ENCODE data around the gene ATP5PO.
A peak's percentile ranks its signal among the peaks of the same experiment; 100 is the strongest.
"Not testable (repeated sequence)": the region's sequence is repeated elsewhere in the genome, so short reads cannot be mapped to it uniquely, and the experiment has no call there.

ATP5PO gene

DNA sequence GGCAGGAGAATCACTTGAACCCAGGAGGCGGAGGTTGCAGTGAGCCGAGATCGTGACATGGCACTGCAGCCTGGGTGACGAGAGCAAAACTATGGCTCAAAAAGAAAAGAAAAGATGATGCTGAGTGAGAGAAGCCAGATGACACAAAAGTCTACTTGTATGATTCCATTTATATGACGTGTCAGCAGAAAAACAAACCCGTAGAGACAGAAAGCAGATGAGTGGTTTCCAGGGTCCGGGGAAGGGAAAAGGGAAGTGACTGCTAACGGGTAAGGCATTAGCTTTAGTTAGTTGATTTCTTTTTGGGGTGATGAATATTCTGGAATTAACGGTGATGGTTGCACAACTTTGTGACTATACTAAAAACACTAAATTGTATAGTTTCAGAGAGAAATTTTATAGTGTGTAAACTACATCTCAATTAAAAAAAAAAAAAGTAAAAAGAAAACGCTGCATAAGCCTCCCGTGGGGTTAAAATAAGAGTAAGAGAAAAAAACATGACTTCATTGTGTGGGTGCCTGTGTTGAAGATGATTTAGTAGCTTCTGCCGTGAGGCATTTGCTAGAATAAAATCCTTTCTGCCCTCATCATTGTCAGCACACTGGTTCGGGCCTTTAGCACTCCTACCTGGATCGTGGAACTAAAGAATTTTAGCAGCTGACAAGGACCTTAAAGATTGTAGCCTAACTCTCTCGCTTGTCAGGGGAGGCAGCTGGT, 24.7 kb upstream of the ATP5PO start:
- DNase-seq = no peak

GRCh38 chr21:33939226-33939625, 23.6 kb upstream of the ATP5PO start:
- no peak for DNase-seq

DNA sequence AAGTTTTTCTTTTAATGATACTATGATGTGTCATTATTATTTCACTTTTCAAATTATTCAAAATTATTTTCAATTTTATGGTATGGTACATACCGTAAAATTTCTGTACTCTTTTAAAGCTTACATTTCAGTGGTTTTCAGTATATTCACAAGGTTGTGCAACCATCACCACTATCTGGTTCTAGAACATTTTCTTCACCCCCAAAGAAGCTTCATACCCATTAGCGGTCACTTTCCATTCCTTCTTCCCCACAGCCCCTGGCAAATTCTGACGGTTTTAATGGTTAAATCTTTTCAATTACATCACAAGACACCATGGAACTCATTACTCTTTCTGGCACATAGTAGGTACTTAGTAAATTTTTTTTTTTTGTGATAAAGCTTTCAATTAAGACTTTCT, 22.8 kb upstream of the ATP5PO start:
- no peak for DNase-seq

GRCh38 chr21:33937931-33938339, 22.3 kb upstream of the ATP5PO start:
- no peak for DNase-seq

- no peak for DNase-seq
These were observed 21.5 kb upstream of the ATP5PO start for GRCh38 chr21:33937146-33937545.

DNA sequence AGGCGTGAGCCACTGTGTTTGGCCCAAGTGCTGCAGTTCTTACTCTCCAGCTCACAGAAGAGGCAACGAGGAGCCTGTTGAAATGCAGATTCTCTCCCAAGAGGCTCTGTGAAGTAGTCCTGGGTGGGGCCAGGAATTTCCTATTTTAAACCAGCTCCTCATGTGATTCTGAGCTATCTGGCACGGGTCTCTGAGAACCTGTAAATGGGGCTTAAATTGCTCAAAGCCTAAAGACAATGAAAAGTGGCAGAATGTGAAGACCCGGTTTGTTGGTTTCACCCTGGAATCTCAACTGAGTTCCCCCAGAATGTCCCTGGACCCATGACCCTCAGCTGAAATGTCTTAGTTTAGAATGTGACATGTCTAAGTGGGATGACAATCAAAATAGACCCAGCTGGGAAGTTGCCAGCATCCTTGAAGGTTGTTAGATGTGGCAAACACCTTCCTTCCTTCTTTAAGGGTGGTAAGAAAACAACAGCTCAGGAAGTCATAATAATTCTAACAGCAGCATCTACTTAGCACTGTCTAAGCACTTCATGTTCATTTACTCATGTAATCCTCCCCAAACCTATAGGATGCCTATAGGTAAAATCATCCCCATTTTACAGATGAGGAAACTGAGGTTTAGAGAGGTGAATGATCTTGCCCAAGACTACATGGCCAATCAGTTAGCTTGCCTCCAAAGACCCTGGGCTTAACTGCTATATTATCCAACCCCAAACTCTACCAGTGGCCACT, 20.9 kb upstream of the ATP5PO start:
- DNase-seq = no peak

DNA sequence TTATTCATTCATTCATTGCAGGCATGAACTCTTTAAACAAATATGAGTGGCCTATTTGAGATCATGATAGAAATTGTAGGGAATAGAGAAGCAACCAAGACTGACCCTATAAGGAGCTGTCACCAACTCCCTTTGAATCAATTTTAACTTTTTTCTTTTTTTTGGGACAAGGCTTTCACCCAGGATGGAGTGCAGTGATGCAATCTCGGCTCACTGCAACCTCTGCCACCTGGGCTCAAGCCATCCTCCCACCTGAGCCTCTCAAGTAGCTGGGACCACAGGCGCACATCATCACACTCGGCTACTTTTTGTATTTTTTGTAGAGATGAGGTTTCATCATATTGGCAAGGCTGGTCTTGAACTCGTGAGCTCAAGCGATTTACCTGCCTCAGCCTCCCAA, 17.1 kb upstream of the ATP5PO start:
- no peak for DNase-seq

DNA sequence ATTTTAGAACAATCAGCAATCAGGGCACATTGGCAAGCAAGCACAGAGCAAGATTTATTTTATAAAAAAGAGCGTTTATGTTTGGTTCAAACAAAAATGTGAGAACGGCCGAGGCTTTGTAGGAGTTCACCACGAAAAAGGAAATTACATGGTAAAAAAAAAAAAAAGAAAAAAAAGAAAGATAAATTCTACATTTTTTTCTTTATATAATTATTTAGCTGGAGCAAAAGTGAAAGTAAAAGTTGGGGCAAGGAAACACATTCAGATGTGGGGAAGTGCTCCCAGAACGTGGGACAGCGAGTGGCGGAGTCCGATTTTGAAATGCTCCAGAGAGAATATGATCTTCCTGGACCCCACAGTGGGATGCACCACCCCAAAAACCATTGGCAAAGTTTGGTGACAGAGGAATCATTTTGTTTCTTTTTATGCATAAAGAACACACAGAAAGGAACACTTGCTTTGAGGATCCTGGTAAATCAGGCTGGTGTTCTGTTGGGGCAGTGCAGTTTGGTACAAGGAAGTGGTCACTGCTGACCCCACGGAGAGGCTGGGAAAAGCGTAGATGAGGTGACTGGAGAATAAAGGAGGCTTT, 16.3 kb upstream of the ATP5PO start:
- DNase-seq = no peak

- DNase-seq = peak; percentile 50
These were observed 15.6 kb upstream of the ATP5PO start for GRCh38 chr21:33931052-33931798.

DNA sequence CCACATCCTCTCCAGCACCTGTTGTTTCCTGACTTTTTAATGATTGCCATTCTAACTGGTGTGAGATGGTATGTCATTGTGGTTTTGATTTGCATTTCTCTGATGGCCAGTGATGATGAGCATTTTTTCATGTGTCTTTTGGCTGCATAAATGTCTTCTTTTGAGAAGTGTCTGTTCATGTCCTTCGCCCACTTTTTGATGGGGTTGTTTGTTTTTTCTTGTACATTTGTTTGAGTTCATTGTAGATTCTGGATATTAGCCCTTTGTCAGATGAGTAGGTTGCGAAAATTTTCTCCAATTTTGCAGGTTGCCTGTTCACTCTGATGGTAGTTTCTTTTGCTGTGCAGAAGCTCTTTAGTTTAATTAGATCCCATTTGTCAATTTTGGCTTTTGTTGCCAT, 10.6 kb upstream of the ATP5PO start:
- DNase-seq = not testable (repeated sequence)

DNA sequence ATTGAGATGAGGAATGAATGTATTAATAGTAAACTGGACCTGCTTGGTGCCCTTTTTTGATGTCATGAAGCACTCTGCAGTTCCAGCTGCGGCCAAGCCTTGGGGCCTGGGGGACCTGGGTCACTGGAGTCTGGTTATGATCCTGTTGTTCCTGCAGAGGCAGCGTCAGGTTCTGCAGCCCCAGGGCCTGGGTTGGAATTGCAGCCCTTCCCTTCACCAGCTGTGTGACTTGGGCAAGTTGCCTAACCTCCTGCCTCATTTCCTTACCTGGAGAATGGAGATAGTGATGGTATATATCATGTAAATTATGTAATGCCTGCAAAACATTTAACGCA, 9.1 kb upstream of the ATP5PO start:
- DNase-seq = no peak

- peak; percentile 92 for DNase-seq
These were observed 8.6 kb upstream of the ATP5PO start for GRCh38 chr21:33924079-33924765.

DNA sequence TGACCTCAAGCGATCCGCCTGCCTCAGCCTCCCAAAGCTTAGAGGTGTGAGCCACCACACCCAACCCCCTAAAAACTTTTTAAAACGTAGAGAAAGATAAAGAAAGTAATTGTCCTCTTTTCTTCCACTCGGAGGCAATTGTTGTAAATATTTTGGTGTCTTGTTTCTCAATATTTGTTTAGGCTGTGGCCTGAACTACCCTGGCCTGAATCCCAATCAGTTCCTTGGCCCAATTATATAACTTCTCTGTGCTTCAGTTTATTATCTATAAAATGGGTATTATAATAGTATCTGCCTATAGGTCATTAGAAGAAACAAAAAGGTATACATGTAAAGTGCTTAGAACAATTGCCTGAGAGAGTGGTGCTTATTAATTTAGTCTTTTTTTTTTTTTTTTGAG, 1.8 kb upstream of the ATP5PO start:
- DNase-seq = no peak

DNA sequence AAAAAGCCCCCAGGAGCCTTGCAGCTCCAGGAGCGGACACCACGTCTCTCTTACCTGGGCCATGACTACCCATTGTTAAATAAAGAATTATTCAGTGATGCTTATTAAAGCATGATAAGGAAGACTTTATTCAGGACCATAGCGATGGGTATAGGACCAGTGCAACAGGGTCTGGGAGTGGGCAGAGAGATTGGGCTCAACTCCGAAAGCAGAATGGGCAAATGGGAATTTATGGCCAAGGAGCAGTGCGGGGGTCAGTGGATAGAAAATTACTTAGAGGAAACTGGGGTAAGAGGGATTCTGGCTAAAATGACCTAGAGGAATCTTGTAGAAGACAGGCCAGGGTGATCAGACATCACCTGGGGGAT, 580 bp upstream of the ATP5PO start:
- no peak for DNase-seq

GRCh38 chr21:33914188-33914587, 1.4 kb downstream of the ATP5PO start:
- DNase-seq = no peak

DNA sequence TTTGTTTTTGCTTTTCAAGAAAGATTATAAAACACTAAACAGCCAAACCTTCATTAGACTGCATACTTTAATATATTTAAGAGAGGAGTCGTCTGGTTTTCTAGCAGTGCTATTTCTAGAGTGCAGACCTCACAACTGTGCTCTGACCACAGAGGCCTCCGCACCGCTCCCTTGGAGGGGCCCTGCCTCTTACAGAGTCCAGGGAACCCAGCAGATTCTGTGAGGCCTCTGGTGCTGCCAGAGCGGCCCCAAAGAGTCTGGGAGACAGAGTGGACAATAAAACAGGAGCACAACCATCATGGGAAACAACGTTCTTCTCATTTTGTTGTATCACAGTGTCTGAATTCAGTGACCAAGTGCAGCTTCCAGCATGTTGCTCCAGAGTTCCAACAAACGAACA, 5.8 kb downstream of the ATP5PO start:
- DNase-seq = no peak

- no peak for DNase-seq
These were observed 6.8 kb downstream of the ATP5PO start for GRCh38 chr21:33908760-33909159.

- no peak for DNase-seq
These were observed 11.6 kb downstream of the ATP5PO start for GRCh38 chr21:33904041-33904440.

- DNase-seq = no peak
These were observed 13.3 kb downstream of the ATP5PO start for GRCh38 chr21:33902349-33902748.

DNA sequence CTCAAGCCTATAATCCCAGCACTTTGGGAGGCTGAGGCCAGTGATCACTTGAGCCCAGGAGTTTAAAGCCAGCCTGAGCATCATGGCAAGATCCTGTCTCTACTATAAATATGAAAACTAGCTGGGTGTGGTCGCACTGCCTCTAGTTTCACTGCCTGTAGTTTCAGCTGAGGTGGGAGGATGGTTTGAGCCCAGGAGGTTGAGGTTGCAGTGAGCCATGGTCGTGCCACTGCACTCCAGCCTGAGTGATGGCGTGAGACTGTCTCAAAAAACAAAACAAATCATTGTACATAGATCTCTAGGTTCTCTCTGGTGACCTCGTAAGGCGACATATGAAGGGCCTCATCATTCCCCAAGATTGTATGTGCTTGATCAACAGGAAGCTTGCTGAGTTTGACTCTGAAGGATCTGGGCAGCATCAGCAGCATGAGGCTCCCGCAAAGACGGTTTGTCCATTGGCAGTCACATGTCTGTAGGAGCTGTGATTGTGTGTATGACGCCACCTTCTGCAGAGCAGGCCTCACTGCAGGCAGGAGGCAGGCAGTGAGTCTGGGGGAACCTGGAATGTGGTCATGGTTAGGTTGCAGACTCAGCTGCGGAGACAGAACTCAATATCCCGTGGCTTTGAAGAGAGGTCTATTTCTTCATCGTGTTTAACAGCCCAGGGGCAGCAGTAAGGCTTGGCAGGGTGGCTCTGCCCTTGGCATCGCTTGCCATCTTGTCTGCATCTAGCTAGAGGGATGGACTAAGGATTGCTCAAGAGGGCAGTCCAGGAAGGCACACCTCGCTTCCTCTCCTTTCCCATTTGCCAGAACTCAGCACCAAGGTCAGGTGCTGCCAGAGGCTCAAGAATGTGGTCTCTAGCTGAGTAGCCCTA, 14.0 kb downstream of the ATP5PO start:
- no peak for DNase-seq

DNA sequence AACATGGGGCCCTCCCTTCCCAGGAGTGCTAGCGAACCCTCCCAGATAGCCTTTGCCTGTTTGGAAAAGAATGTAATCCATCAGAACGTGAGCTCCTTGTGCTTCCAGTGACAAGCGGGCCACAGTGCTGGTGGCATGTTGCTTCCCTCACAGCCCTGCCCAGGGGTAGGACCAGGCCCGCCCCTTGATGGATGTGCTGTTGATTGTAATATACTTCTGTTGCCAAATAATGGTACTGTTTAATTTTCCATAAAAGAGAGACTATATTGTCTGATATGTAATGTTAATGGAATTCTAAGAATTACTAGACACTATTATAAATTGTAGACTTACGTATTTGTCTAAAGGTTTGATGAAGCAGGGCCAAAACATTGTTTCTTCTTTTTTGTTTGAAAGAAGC, 16.4 kb downstream of the ATP5PO start:
- no peak for DNase-seq

- DNase-seq = no peak
These were observed 17.0 kb downstream of the ATP5PO start for GRCh38 chr21:33898586-33898985.

Data from stimulated activated CD4-positive, alpha-beta T cell treated with anti-CD3 and anti-CD28 coated beads, Interleukin-12 subunit alpha, Interleukin-12 subunit beta, amount 100 ng/mL, for 4 hours (primary cell).